GM23248 (cell line): ENCODE data around the gene ACACA. TPM values are rescaled to one million over a fixed set of nuclear protein-coding genes. Genes with fewer than 3 reads are reported as not detected.

Experiments used
- DNase-seq: peaks from one replicate; pipeline ENCODE4 v3.0.0-alpha.2; 2015
- H2AFZ ChIP-seq: fragments of 200-600 bp; sonication (generic); 2 replicates; pipeline ENCODE4 v1.6.1; 2016; ENCODE audit warnings: antibody characterized with exemption
- H3F3A ChIP-seq: fragments of 200-600 bp; sonication (generic); 2 replicates; pipeline ENCODE4 v1.6.1; 2016; ENCODE audit warnings: mild to moderate bottlenecking, antibody characterized with exemption, mixed run types; ENCODE audit not compliant: insufficient read depth
- H3K27ac ChIP-seq: fragments of 200-600 bp; sonication (generic); 2 replicates; pipeline ENCODE4 v1.5.1; 2016; ENCODE audit warnings: mild to moderate bottlenecking
- H3K27me3 ChIP-seq: fragments of 200-600 bp; sonication (generic); replicated peaks from 2 replicates; pipeline ENCODE4 v1.6.1; 2016; ENCODE audit warnings: mild to moderate bottlenecking; ENCODE audit not compliant: insufficient read depth
- H3K36me3 ChIP-seq: fragments of 200-600 bp; sonication (generic); 2 replicates; pipeline ENCODE4 v1.6.1; 2016; ENCODE audit warnings: low read depth, mild to moderate bottlenecking
- H3K4me1 ChIP-seq: fragments of 200-600 bp; sonication (generic); 2 replicates; pipeline ENCODE4 v1.6.1; 2016; ENCODE audit warnings: mild to moderate bottlenecking; ENCODE audit not compliant: insufficient read depth
- H3K4me2 ChIP-seq: fragments of 200-600 bp; sonication (generic); one replicate; pipeline ENCODE4 v1.6.1; 2016; ENCODE audit warnings: mild to moderate bottlenecking; ENCODE audit not compliant: unreplicated experiment
- H3K4me3 ChIP-seq: fragments of 200-600 bp; sonication (generic); 2 replicates; pipeline ENCODE4 v1.5.1; 2016; ENCODE audit warnings: mild to moderate bottlenecking
- H3K79me2 ChIP-seq: fragments of 200-600 bp; sonication (generic); 2 replicates; pipeline ENCODE4 v1.6.1; 2016; ENCODE audit warnings: mild to moderate bottlenecking; ENCODE audit not compliant: insufficient read depth
- H3K9ac ChIP-seq: fragments of 200-600 bp; sonication (generic); 2 replicates; pipeline ENCODE4 v1.6.1; 2016; ENCODE audit warnings: mild to moderate bottlenecking
- H3K9me2 ChIP-seq: fragments of 200-600 bp; sonication (generic); 2 replicates; pipeline ENCODE4 v1.6.1; 2016; ENCODE audit warnings: mixed run types, mild to moderate bottlenecking, moderate library complexity; ENCODE audit not compliant: insufficient read depth
- H3K9me3 ChIP-seq: fragments of 200-600 bp; sonication (generic); one replicate; pipeline ENCODE4 v1.6.1; 2017; ENCODE audit warnings: low read depth
- H4K20me1 ChIP-seq: fragments of 200-600 bp; sonication (generic); 2 replicates; pipeline ENCODE4 v1.6.0; 2016; ENCODE audit not compliant: insufficient read depth
- EZH2 ChIP-seq: fragments of 200-600 bp; sonication (generic); IDR thresholded peaks from 2 replicates; pipeline ENCODE4 v1.6.1; 2018; ENCODE audit warnings: antibody characterized with exemption, mild to moderate bottlenecking; ENCODE audit not compliant: insufficient read depth, poor library complexity, severe bottlenecking
- EZH2phosphoT487 ChIP-seq: fragments of 200-600 bp; sonication (generic); IDR thresholded peaks from 2 replicates; pipeline ENCODE4 v1.6.1; 2018; ENCODE audit warnings: antibody characterized with exemption, moderate library complexity, mild to moderate bottlenecking, low read depth; ENCODE audit not compliant: insufficient read depth
- WGBS, 2 experiments: methylation state at CpG; one replicate each; pipeline ENCODE4 v1.1.6; 2015 to 2017; ENCODE audit warnings: low lambda C conversion rate in 2 of 2, low coverage in 1 of 2; ENCODE audit errors: missing lambda C conversion rate in 2 of 2; 5-methylcytosine and 5-hydroxymethylcytosine counted together
- in situ Hi-C: fragments of 300-500 bp; cut with MboI; formaldehyde crosslinking; loops from 2 replicates; pipeline ENCODE4 v1.15.0; 2020
- polyA plus RNA-seq: library from polyadenylated mRNA; unstranded; fragments of >200 nt; fragmentation: Nextera tagmentation; extraction: Ambion mirVana; gene quantifications from 2 replicates; pipeline ENCODE4 v1.2.1, GENCODE V29; 2016
- total RNA-seq: library from RNA; depleted of rRNA; stranded (reverse); fragments of >200 nt; shearing (Covaris generic); gene quantifications from 2 replicates; pipeline ENCODE4 v1.2.3, GENCODE V29; 2014

Gene ACACA
- total and polyA plus RNA-seq, 2 experiments from 2014 or later, result 10.2 to 21.9 TPM

DNA sequence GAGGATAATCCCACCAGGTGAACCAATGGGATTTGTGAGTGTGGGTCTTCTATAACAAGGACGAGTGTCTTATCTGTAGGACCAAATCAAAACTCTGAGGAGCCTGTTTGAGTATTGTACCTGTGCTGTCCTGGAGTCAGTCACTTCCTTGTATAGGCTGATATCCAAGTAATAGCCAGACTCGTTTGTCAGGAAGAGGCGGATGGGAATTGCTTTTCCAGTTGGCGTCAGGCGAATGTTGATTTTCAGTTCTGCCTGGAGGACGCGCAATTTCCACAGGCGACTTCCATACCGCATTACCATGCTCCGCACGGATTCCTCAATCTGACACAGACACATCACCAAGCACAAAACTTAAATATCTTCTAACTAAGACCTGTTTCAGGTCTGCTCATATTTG, 218.5 kb downstream of the ACACA start:
- Histone ChIP-seq H3K27me3 (no peaks in the 10 kb centered on the region), H2AFZ (no peak overlapping the region), H3K4me2 (no peak overlapping the region), H3K79me2 (no peaks in the 10 kb centered on the region), H3K9ac (no peak overlapping the region), H4K20me1 (no peaks in the 10 kb centered on the region), H3K4me3 (no peak overlapping the region), H3F3A (no peaks in the 10 kb centered on the region), H3K36me3 (peaks cover 20% of the 10 kb centered on the region; the same call in 1 of the 2 replicates), H3K27ac (no peak overlapping the region), H3K4me1 (no peaks in the 10 kb centered on the region), H3K9me2 (no peaks in the 10 kb centered on the region), H3K9me3 (no peaks in the 10 kb centered on the region)
- no peak for DNase-seq
- 93 to 94% methylated on average over 11 of the region's 11 CpGs for WGBS, 2 experiments
- in situ Hi-C loops, result no loop called here
- TF ChIP-seq EZH2phosphoT487 (no peak), EZH2 (no peak)

- no peak for DNase-seq
- Histone ChIP-seq H3K9ac (no peak overlapping the region), H3K36me3 (peaks cover 20% of the 10 kb centered on the region; the same call in 1 of the 2 replicates), H3K4me2 (no peak overlapping the region), H2AFZ (no peak overlapping the region), H3K27me3 (no peaks in the 10 kb centered on the region), H3K4me3 (no peak overlapping the region), H3F3A (no peaks in the 10 kb centered on the region), H3K79me2 (no peaks in the 10 kb centered on the region), H3K9me2 (no peaks in the 10 kb centered on the region), H3K4me1 (0 out of 2 replicates have a peak, but pooled peaks cover 7% of the 10 kb centered on the region), H3K9me3 (no peaks in the 10 kb centered on the region), H4K20me1 (no peaks in the 10 kb centered on the region), H3K27ac (no peak overlapping the region)
- in situ Hi-C loops, result no loop called here
- TF ChIP-seq EZH2phosphoT487 (no peak), EZH2 (no peak)
- 61 to 71% methylated on average over 3 of the region's 3 CpGs for WGBS, 2 experiments
Observed at GRCh38 chr17:37187262-37187661, 219.4 kb downstream of the ACACA start.

DNA sequence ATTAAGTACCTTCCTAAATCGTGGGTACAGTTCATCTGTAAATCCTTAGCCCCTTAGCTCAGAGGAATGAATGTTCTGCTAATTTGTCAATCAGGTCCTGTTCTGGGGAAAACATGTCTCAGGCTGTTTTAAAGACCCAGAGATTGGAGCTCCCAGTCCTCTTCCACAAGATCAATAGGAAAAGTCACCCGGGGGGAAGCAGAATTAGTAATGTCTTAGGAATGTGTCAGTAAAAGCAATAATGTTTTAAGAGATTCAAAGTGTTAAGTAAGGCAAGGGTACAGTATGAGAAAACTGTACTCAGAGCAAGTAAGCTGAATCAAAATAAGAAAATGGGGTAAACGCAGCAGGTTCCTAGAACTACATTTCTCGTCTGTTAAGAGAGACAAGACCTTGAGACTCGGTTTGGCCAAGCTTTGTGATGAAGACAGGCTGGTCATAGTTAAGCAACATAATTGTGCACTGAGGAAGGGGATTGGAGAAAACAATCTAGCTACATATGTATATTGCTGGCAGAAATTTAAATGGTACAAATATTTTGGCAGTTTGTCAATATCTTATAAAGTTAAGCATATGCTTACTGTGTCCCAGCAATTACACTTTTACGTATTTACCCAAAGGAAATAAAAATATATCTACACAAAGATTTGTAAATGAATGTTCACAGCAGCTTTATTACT, 223.7 kb downstream of the ACACA start:
- Histone ChIP-seq H3K4me2 (no peak overlapping the region), H3K9ac (no peak overlapping the region), H3K4me1 (peaks cover 24% of the 10 kb centered on the region), H3K27ac (no peak overlapping the region), H3K79me2 (no peaks in the 10 kb centered on the region), H2AFZ (no peak overlapping the region), H3K36me3 (peaks cover 10% of the 10 kb centered on the region; the same call in 1 of the 2 replicates), H3K9me3 (no peaks in the 10 kb centered on the region), H3K9me2 (no peaks in the 10 kb centered on the region), H4K20me1 (no peaks in the 10 kb centered on the region), H3K27me3 (no peaks in the 10 kb centered on the region), H3K4me3 (no peak overlapping the region), H3F3A (peaks cover 20% of the 10 kb centered on the region; the same call in 1 of the 2 replicates)
- in situ Hi-C loops, result no loop called here
- 72 to 75% methylated on average over 6 of the region's 6 CpGs for WGBS, 2 experiments
- no peak for TF ChIP-seq EZH2phosphoT487
- no peak for TF ChIP-seq EZH2
- DNase-seq, result peak; percentile 14

DNA sequence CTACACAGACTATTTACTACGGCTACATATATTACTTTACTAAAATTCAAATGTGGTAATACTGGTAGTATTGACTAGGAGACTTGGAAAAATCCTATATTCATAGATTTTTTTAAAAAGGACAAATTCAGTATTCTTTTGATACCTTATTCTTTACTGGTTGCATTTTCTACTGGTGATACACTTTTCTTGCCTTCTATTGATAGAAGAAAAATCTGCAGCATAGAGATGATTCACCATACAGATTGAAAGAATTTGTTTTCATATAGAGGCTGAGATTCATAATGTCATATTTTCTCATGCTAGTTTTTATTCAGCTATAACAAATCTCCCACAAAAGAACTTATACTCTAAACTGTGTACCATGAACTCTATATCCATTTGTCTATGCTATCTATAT, 226.3 kb downstream of the ACACA start:
- no peaks in the 10 kb centered on the region for H4K20me1 ChIP-seq
- peaks cover 20% of the 10 kb centered on the region; the same call in 1 of the 2 replicates for H3F3A ChIP-seq
- H3K4me2 ChIP-seq, result peak overlapping the region; percentile 30
- no peak for DNase-seq
- peaks cover 9% of the 10 kb centered on the region; the same call in 1 of the 2 replicates for H3K36me3 ChIP-seq
- in situ Hi-C loops, result no loop called here
- H3K9ac ChIP-seq, result no peak overlapping the region
- H3K4me3 ChIP-seq, result no peak overlapping the region
- no peaks in the 10 kb centered on the region for H3K9me3 ChIP-seq
- H3K4me1 ChIP-seq, result peaks cover 30% of the 10 kb centered on the region
- 79 to 91% methylated on average over 1 of the region's 1 CpG for WGBS, 2 experiments
- H3K27me3 ChIP-seq, result no peaks in the 10 kb centered on the region
- TF ChIP-seq EZH2, result no peak
- TF ChIP-seq EZH2phosphoT487, result no peak
- H3K79me2 ChIP-seq, result no peaks in the 10 kb centered on the region
- no peaks in the 10 kb centered on the region for H3K9me2 ChIP-seq
- H3K27ac ChIP-seq, result peak overlapping the region; percentile 17; the same call in 1 of the 2 replicates
- H2AFZ ChIP-seq, result no peak overlapping the region
